Neural progenitor cell (in vitro differentiated cells): Measurements from ENCODE around the gene KLK12.

ENCODE experiments used
- CTCF ChIP-seq: fragments of 200-600 bp; sonication (generic); IDR thresholded peaks from 2 replicates; pipeline ENCODE4 v1.5.1; 2017; ENCODE audit warnings: antibody characterized with exemption, mild to moderate bottlenecking
- EZH2 ChIP-seq: fragments of 200-600 bp; sonication (generic); IDR thresholded peaks from 2 replicates; pipeline ENCODE4 v1.6.1; 2017; ENCODE audit warnings: antibody characterized with exemption, mild to moderate bottlenecking, moderate library complexity
- EZH2phosphoT487 ChIP-seq: fragments of 200-600 bp; sonication (generic); IDR thresholded peaks from 2 replicates; pipeline ENCODE4 v1.6.1; 2017; ENCODE audit warnings: antibody characterized with exemption

- TF ChIP-seq CTCF, result no peak
- no peak for TF ChIP-seq EZH2phosphoT487
- TF ChIP-seq EZH2, result no peak
Measured at GRCh38 chr19:51065221-51065960, 30.6 kb upstream of the KLK12 start.
